Activated gamma-delta T cell treated with anti-CD3 and anti-CD28 coated beads, Interleukin-2, amount 50 U/mL, for 16 hours (primary cell): ENCODE data around the gene BLTP3A.

ENCODE experiments used
- DNase-seq: peaks from one replicate; pipeline ENCODE4 v3.0.0-alpha.2; 2020; ENCODE audit warnings: low read depth

BLTP3A gene

GRCh38 chr6:34832942-34833341 is 41.1 kb downstream of the BLTP3A start:
- DNase-seq = no peak

- DNase-seq = no peak
These were observed 43.1 kb downstream of the BLTP3A start for GRCh38 chr6:34834789-34835518.

- DNase-seq = no peak
These were observed 44.1 kb downstream of the BLTP3A start for GRCh38 chr6:34836008-34836407.

- DNase-seq = no peak
These were observed 44.6 kb downstream of the BLTP3A start for GRCh38 chr6:34836451-34836850.

GRCh38 chr6:34837528-34837927 is 45.6 kb downstream of the BLTP3A start:
- no peak for DNase-seq

- DNase-seq = no peak
These were observed 47.9 kb downstream of the BLTP3A start for GRCh38 chr6:34839666-34840352.
